GM12878 (cell line): ENCODE measurements around the gene IDH3B. TPM values are rescaled to one million over a fixed set of nuclear protein-coding genes. Genes with fewer than 3 reads are reported as not detected.

Experiments
- ATAC-seq: fragments of 200-7000 bp; cut with Tn5 transposase; 3 replicates; pipeline ENCODE4 v1.9.1; 2020; ENCODE audit warnings: mild to moderate bottlenecking, moderate library complexity
- BruUV-seq: library from RNA; stranded (reverse); fragments of 400-500 nt; replicated peaks from 2 replicates; lab custom pipeline; 2021; lab: Mats Ljungman, UMichigan
- CTCF ChIA-PET: fragments of 300-600 bp; sonication (Branson Sonifier 250); formaldehyde crosslinking; extraction: SDS; loops from one replicate; lab custom pipeline; 2021; ENCODE audit warnings: inconsistent platforms; lab: Yijun Ruan, JAX
- POLR2A ChIA-PET: fragments of 350-600 bp; formaldehyde crosslinking; extraction: SDS; loops from one replicate; lab custom pipeline; 2021; ENCODE audit warnings: inconsistent platforms; lab: Charles Lee
- RAD21 ChIA-PET: fragments of 300-600 bp; sonication (Branson Sonifier 250); formaldehyde crosslinking; loops from one replicate; lab custom pipeline; 2023; ENCODE audit warnings: antibody characterized with exemption; ENCODE audit not compliant: unreplicated experiment; lab: Charles Lee
- SMC1A ChIA-PET: fragments of 300-600 bp; sonication (Branson Sonifier 250); formaldehyde crosslinking; loops from one replicate; lab custom pipeline; 2023; ENCODE audit not compliant: unreplicated experiment, uncharacterized antibody; lab: Charles Lee
- DNase-seq: peaks from one replicate; pipeline ENCODE4 v3.0.0-alpha.2; 2011; ENCODE audit warnings: low read depth, low spot score
- FAIRE-seq: peaks from 3 replicates; lab custom pipeline; 2011; peaks lifted over from hg19 to GRCh38; lab: Jason Lieb, UNC
- H2AFZ ChIP-seq: 2 replicates; pipeline ENCODE4 v1.6.0; 2011; ENCODE audit warnings: low read depth, low read length, control low read depth; ENCODE audit not compliant: control insufficient read depth
- H3K27ac ChIP-seq: 2 replicates; pipeline ENCODE4 v1.5.1; 2011; ENCODE audit warnings: control low read depth; ENCODE audit not compliant: control insufficient read depth, insufficient read depth
- H3K27me3 ChIP-seq, 2 experiments: replicated peaks in 1 of 2; 2 replicates each; pipeline versions ENCODE4 v1.6.0 to v1.6.1; 2011; ENCODE audit warnings: low read length in 1 of 2; ENCODE audit not compliant: control insufficient read depth in 2 of 2, insufficient read depth in 2 of 2
- H3K36me3 ChIP-seq, 2 experiments: 2 replicates each; pipeline ENCODE4 v1.5.1; 2011; ENCODE audit warnings: low read length in 1 of 2; ENCODE audit not compliant: control insufficient read depth in 2 of 2, insufficient read depth in 2 of 2
- H3K4me1 ChIP-seq: 2 replicates; pipeline ENCODE4 v1.6.1; 2011; ENCODE audit warnings: mild to moderate bottlenecking, low read length, moderate library complexity, mixed read lengths; ENCODE audit not compliant: control insufficient read depth, insufficient read depth
- H3K4me2 ChIP-seq: 2 replicates; pipeline ENCODE4 v1.6.0; 2011; ENCODE audit warnings: control low read depth; ENCODE audit not compliant: control insufficient read depth, insufficient read depth
- H3K4me3 ChIP-seq: fragments of 200-600 bp; sonication (generic); 2 replicates; pipeline ENCODE4 v1.5.1; 2016
- H3K79me2 ChIP-seq: 2 replicates; pipeline ENCODE4 v1.6.0; 2011; ENCODE audit warnings: low read length; ENCODE audit not compliant: control insufficient read depth, insufficient read depth
- H3K9ac ChIP-seq: 2 replicates; pipeline ENCODE4 v1.8.0; 2011; ENCODE audit warnings: low read length, control low read depth, mixed read lengths; ENCODE audit not compliant: control insufficient read depth, insufficient read depth
- H3K9me3 ChIP-seq: replicated peaks from 3 replicates; pipeline ENCODE4 v1.5.1; 2011; ENCODE audit warnings: mild to moderate bottlenecking, low read length; ENCODE audit not compliant: control insufficient read depth, insufficient read depth
- H4K20me1 ChIP-seq: 2 replicates; pipeline ENCODE4 v1.6.0; 2011; ENCODE audit not compliant: control insufficient read depth, insufficient read depth
- ATF3 ChIP-seq: IDR thresholded peaks from 2 replicates; pipeline ENCODE4 v1.6.1; 2011; ENCODE audit warnings: low read depth, mild to moderate bottlenecking, low read length, moderate library complexity, borderline replicate concordance; ENCODE audit errors: extremely low read depth
- BCL11A ChIP-seq: IDR thresholded peaks from 2 replicates; pipeline ENCODE4 v1.6.1; 2011; ENCODE audit warnings: low read depth, low read length
- BCL3 ChIP-seq: IDR thresholded peaks from 2 replicates; pipeline ENCODE4 v1.6.1; 2011; ENCODE audit warnings: borderline replicate concordance, low read depth, mild to moderate bottlenecking, moderate library complexity, low read length; ENCODE audit not compliant: insufficient read depth, poor library complexity, severe bottlenecking
- CREB1 ChIP-seq: IDR thresholded peaks from 2 replicates; pipeline ENCODE4 v1.6.1; 2012; ENCODE audit warnings: low read depth, mild to moderate bottlenecking, inconsistent platforms
- CREM ChIP-seq: IDR thresholded peaks from 2 replicates; pipeline ENCODE4 v1.6.1; 2014; ENCODE audit warnings: antibody characterized with exemption, low read depth
- GABPA ChIP-seq: IDR thresholded peaks from 2 replicates; pipeline ENCODE4 v1.6.1; 2014; ENCODE audit warnings: antibody characterized with exemption, low read depth, mild to moderate bottlenecking, inconsistent platforms
- GATAD2B ChIP-seq: fragments of 450-650 bp; conservative IDR thresholded peaks from 2 replicates; pipeline ENCODE4 v1.6.1; 2017; ENCODE audit warnings: low read depth, mild to moderate bottlenecking, moderate library complexity
- MAX ChIP-seq: IDR thresholded peaks from 2 replicates; pipeline ENCODE4 v1.6.1; 2012; ENCODE audit warnings: low read depth, low read length, improper control_type of control experiment
- MXI1 ChIP-seq: fragments of 150-350 bp; IDR thresholded peaks from 2 replicates; pipeline ENCODE4 v1.6.1; 2011; ENCODE audit warnings: low read depth, mild to moderate bottlenecking, inconsistent platforms, low read length, improper control_type of control experiment
- MYC ChIP-seq: IDR thresholded peaks from 2 replicates; pipeline ENCODE4 v1.6.1; 2011; ENCODE audit warnings: mild to moderate bottlenecking, low read length, moderate library complexity, inconsistent platforms; ENCODE audit not compliant: insufficient read depth, insufficient replicate concordance, insufficient read length, severe bottlenecking
- NKRF ChIP-seq: fragments of 450-650 bp; conservative IDR thresholded peaks from 2 replicates; pipeline ENCODE4 v1.6.1; 2017; ENCODE audit warnings: mild to moderate bottlenecking, moderate library complexity
- PML ChIP-seq: IDR thresholded peaks from 2 replicates; pipeline ENCODE4 v1.6.1; 2012; ENCODE audit warnings: low read length, inconsistent platforms
- USF1 ChIP-seq: IDR thresholded peaks from 2 replicates; pipeline ENCODE4 v1.6.1; 2011; ENCODE audit warnings: borderline replicate concordance, low read depth, mild to moderate bottlenecking, moderate library complexity, mixed read lengths, low read length; ENCODE audit not compliant: insufficient read depth; ENCODE audit errors: extremely low read length
- WGBS: methylation state at CpG from one replicate; pipeline ENCODE4 v1.1.6; 2016; ENCODE audit warnings: low lambda C conversion rate; ENCODE audit not compliant: insufficient replicate concordance, insufficient coverage; ENCODE audit errors: missing lambda C conversion rate; 5-methylcytosine and 5-hydroxymethylcytosine counted together
- in situ Hi-C: fragments of 300-500 bp; cut with MboI; formaldehyde crosslinking; loops from 9 replicates; pipeline ENCODE4 v1.14.3; 2018; ENCODE audit warnings: mixed read lengths
- intact Hi-C: fragments of 100-400 bp; cut with micrococcal nuclease; formaldehyde crosslinking; loops from one replicate; pipeline ENCODE4 v1.14.2; 2022; ENCODE audit not compliant: unreplicated experiment
- polyA plus RNA-seq, 11 experiments: library from polyadenylated mRNA; depleted of rRNA in 4 of 11; unstranded in 6 of 11; stranded (reverse) in 5 of 11; fragments of >200 nt; fragmentation: Nextera tagmentation in 4 of 11; fragmentation: Illumina TruSeq in 1 of 11; extraction: Ambion mirVana in 4 of 11; extraction: Trizol in 1 of 11; gene quantifications; 1 replicate in 1 of 11; 2 replicates in 10 of 11; pipeline versions ENCODE4 v1.2.1 to v1.2.3, GENCODE V29; 2011 to 2016; ENCODE audit warnings: inconsistent platforms in 2 of 11, missing spikeins in 2 of 11, low read depth in 1 of 11
- total RNA-seq, 4 experiments: library from RNA; depleted of rRNA in 3 of 4; stranded (reverse); fragments of >200 nt in 3 of 4; fragmentation: Illumina TruSeq in 1 of 4; extraction: Trizol in 1 of 4; gene quantifications; 2 replicates each; pipeline versions ENCODE4 v1.2.1 to v1.2.3, GENCODE V29; 2013 to 2021

IDH3B gene
- total and polyA plus RNA-seq, 10 of the 15 experiments (the other 5 are each of a cell fraction or from before 2014, with no cell fraction given) = 65.3 to 177 (median 121) TPM

- ChIA-PET SMC1A (interaction anchor here (0.6 to 4.9 kb wide), 3 partner anchors 12 to 183 kb away, joined by 3 to 25 read pairs (median 7); partner anchors contain the start of gene IDH3B), POLR2A (interaction anchor here (0.5 to 5.6 kb wide), 7 partner anchors 12 to 1254 kb away, joined by 3 to 47 read pairs (median 4); partner anchors contain the start of genes IDH3B and SNRPB), RAD21 (interaction anchor here (1.8 kb wide), 2 partner anchors 11 to 348 kb away, joined by 3 to 4 read pairs; partner anchors contain the start of gene IDH3B), CTCF (interaction anchor here (0.6 to 2.4 kb wide), 5 partner anchors 9 to 260 kb away, joined by 3 to 13 read pairs (median 7); partner anchors contain the start of gene IDH3B)
- intact Hi-C loops (loop anchor here (2.0 to 5.0 kb wide), 2 partner anchors 128 to 181 kb away; partner anchors contain the start of gene SNRPB), in situ Hi-C loops (no loop called here)
- peak overlapping the region; percentile 95 for H3K4me2 ChIP-seq
- peaks cover 52% of the 10 kb centered on the region for H3K79me2 ChIP-seq
- peak overlapping the region; percentile 95 for H3K4me3 ChIP-seq
- TSS peak; percentile 60 for BruUV-seq
- peak overlapping the region; percentile 84 for H3K27ac ChIP-seq
- under 1% methylated on average over 46 of the region's 56 CpGs for WGBS
- peaks cover 17% of the 10 kb centered on the region for H4K20me1 ChIP-seq
- no peaks in the 10 kb centered on the region for H3K27me3 ChIP-seq
- peak overlapping the region; percentile 95 for H3K9ac ChIP-seq
- ATAC-seq = peak; percentile 71
- H2AFZ ChIP-seq = peak overlapping the region; percentile 90
- H3K4me1 ChIP-seq = peaks cover 13% of the 10 kb centered on the region
- no peak for FAIRE-seq
- no peaks in the 10 kb centered on the region for H3K9me3 ChIP-seq
- peaks cover 24 to 32% of the 10 kb centered on the region in 2 experiments for H3K36me3 ChIP-seq
- no peak for DNase-seq
- no peak for TF ChIP-seq BCL11A
- TF ChIP-seq NKRF = peak; percentile 74
- TF ChIP-seq MYC = peak; percentile 96
- TF ChIP-seq BCL3 = no peak
- TF ChIP-seq ATF3 = 0 out of 2 replicates have a peak, but pooled peaks have one; percentile 10
- no peak for TF ChIP-seq GABPA
- TF ChIP-seq USF1 = peak; percentile 89
- TF ChIP-seq CREB1 = peak; percentile 11; the same call in 1 of the 2 replicates
- peak; percentile 47 for TF ChIP-seq CREM
- peak; percentile 28; the same call in 1 of the 2 replicates for TF ChIP-seq MAX
- peak; percentile 72 for TF ChIP-seq MXI1
- TF ChIP-seq GATAD2B = peak; percentile 72
- TF ChIP-seq PML = 0 out of 2 replicates have a peak, but pooled peaks have one; percentile 39
These were observed 11.1 kb downstream of the IDH3B start for GRCh38 chr20:2652724-2653555.
